Measurements from ENCODE around the gene SLC39A11. TPM values are rescaled to one million over a fixed set of nuclear protein-coding genes. Genes with fewer than 3 reads are reported as not detected.

Gene SLC39A11
- total RNA-seq, 1 experiment from 2014 or later: 18.9 TPM

- TF ChIP-seq ERG (CRISPR knock-in tag; IDR thresholded peaks at IDR 0.05) (no peak), ZNF121 (CRISPR knock-in tag; IDR thresholded peaks at IDR 0.05) (no peak), AR (CRISPR knock-in tag; IDR thresholded peaks at IDR 0.05) (no peak), SP1 (CRISPR knock-in tag; conservative IDR thresholded peaks at IDR 0.05) (peak; percentile 96), ATF1 (CRISPR knock-in tag; IDR thresholded peaks at IDR 0.05) (no peak), IRF1 (CRISPR knock-in tag; IDR thresholded peaks at IDR 0.05) (no peak), FOXP4 (CRISPR knock-in tag; IDR thresholded peaks at IDR 0.05) (peak; percentile 87; the same call in 1 of the 2 replicates), JUN (CRISPR knock-in tag; IDR thresholded peaks at IDR 0.05) (no peak), USF2 (CRISPR knock-in tag; IDR thresholded peaks at IDR 0.05) (peak; percentile 92), ETV6 (CRISPR knock-in tag; IDR thresholded peaks at IDR 0.05) (peak; percentile 94), E2F5 (CRISPR knock-in tag; IDR thresholded peaks at IDR 0.05) (no peak), ATF3 (CRISPR knock-in tag; conservative IDR thresholded peaks at IDR 0.05) (no peak), ZNF219 (CRISPR knock-in tag; IDR thresholded peaks at IDR 0.05; ENCODE audit: borderline replicate concordance) (no peak), RORB (CRISPR knock-in tag; IDR thresholded peaks at IDR 0.05) (no peak), E2F4 (CRISPR knock-in tag; IDR thresholded peaks at IDR 0.05; ENCODE audit: borderline replicate concordance, low read depth) (no peak), PRRX2 (CRISPR knock-in tag; IDR thresholded peaks at IDR 0.05) (no peak), USF1 (CRISPR knock-in tag; IDR thresholded peaks at IDR 0.05) (peak; percentile 92), GABPB1 (CRISPR knock-in tag; IDR thresholded peaks at IDR 0.05) (peak; percentile 85)
These were observed at the start of gene SLC39A11 (continued) for GRCh38 chr17:73092523-73093135.
